SU-DHL-6 (cell line): ENCODE results near the gene XYLT1.

Source experiments
- H2AFZ ChIP-seq: fragments of 200-600 bp; sonication (generic); 2 replicates; pipeline ENCODE4 v1.6.1; 2014; ENCODE audit warnings: low read depth, mild to moderate bottlenecking, moderate library complexity, mixed read lengths, antibody characterized with exemption, low read length; ENCODE audit not compliant: severe bottlenecking
- H3F3A ChIP-seq: fragments of 200-600 bp; shearing (Covaris generic); 2 replicates; pipeline ENCODE4 v1.6.0; 2016; ENCODE audit warnings: antibody characterized with exemption, mild to moderate bottlenecking; ENCODE audit not compliant: insufficient read depth
- H3K27ac ChIP-seq: fragments of 200-600 bp; sonication (generic); 2 replicates; pipeline ENCODE4 v1.5.1; 2016; ENCODE audit warnings: low read depth, mild to moderate bottlenecking, low read length, moderate library complexity, mixed read lengths
- H3K27me3 ChIP-seq: fragments of 200-600 bp; sonication (generic), shearing (Covaris generic); 2 replicates; pipeline ENCODE4 v1.6.0; 2014; ENCODE audit warnings: mild to moderate bottlenecking, low read length
- H3K36me3 ChIP-seq: fragments of 200-600 bp; sonication (generic); 2 replicates; pipeline ENCODE4 v1.6.1; 2014; ENCODE audit warnings: mild to moderate bottlenecking, low read length, mixed read lengths
- H3K4me2 ChIP-seq: fragments of 300-600, 200-600 bp; shearing (Covaris generic), sonication (generic); 2 replicates; pipeline ENCODE4 v1.6.0; 2014; ENCODE audit warnings: low read length, low read depth, mild to moderate bottlenecking; ENCODE audit not compliant: poor library complexity, severe bottlenecking
- H3K4me3 ChIP-seq: fragments of 200-600 bp; sonication (generic); 2 replicates; pipeline ENCODE4 v1.5.1; 2014; ENCODE audit warnings: antibody characterized with exemption, low read length, mild to moderate bottlenecking, mixed read lengths; ENCODE audit not compliant: insufficient read depth, poor library complexity, severe bottlenecking
- H3K79me2 ChIP-seq: fragments of 200-600 bp; sonication (generic); 2 replicates; pipeline ENCODE4 v1.6.1; 2014; ENCODE audit warnings: mild to moderate bottlenecking, low read length, moderate library complexity; ENCODE audit not compliant: insufficient read depth
- H3K9ac ChIP-seq: fragments of 200-600 bp; sonication (generic); 2 replicates; pipeline ENCODE4 v1.7.0; 2014; ENCODE audit warnings: mild to moderate bottlenecking, low read length
- H3K9me2 ChIP-seq: fragments of 200-600 bp; sonication (generic); replicated peaks from 2 replicates; pipeline ENCODE4 v1.6.1; 2014; ENCODE audit warnings: low read length; ENCODE audit not compliant: insufficient read depth
- H3K9me3 ChIP-seq: fragments of 200-600 bp; sonication (generic); 2 replicates; pipeline ENCODE4 v1.6.1; 2014; ENCODE audit warnings: low read length, mixed read lengths; ENCODE audit not compliant: insufficient read depth
- H4K20me1 ChIP-seq: fragments of 200-600 bp; sonication (generic); 2 replicates; pipeline ENCODE4 v1.6.1; 2014; ENCODE audit warnings: low read depth, mild to moderate bottlenecking, antibody characterized with exemption, low read length, moderate library complexity, mixed read lengths
- EZH2phosphoT487 ChIP-seq: fragments of 200-600 bp; sonication (generic), shearing (Covaris generic); conservative IDR thresholded peaks from 2 replicates; pipeline ENCODE4 v1.6.1; 2018; ENCODE audit warnings: mild to moderate bottlenecking, antibody characterized with exemption, low read length, moderate library complexity, mixed read lengths
- TF ChIP-seq, protein P1 (sequence below): fragments of 200-600 bp; sonication (generic); IDR thresholded peaks from one replicate; pipeline ENCODE4 v1.5.1; 2017; ENCODE audit warnings: antibody characterized with exemption, mild to moderate bottlenecking, low read length, moderate library complexity; ENCODE audit not compliant: insufficient read depth, poor library complexity, severe bottlenecking

The XYLT1 gene

GRCh38 chr16:17518441-17518840 is 47.7 kb upstream of the XYLT1 start:
- Histone ChIP-seq H3K27ac (no peak overlapping the region), H3F3A (no peaks in the 10 kb centered on the region), H3K9ac (no peak overlapping the region), H3K9me2 (no peaks in the 10 kb centered on the region), H3K27me3 (no peaks in the 10 kb centered on the region), H2AFZ (no peak overlapping the region), H4K20me1 (no peaks in the 10 kb centered on the region), H3K9me3 (no peaks in the 10 kb centered on the region), H3K36me3 (no peaks in the 10 kb centered on the region), H3K4me3 (no peak overlapping the region), H3K4me2 (no peak overlapping the region), H3K79me2 (no peaks in the 10 kb centered on the region)
- TF ChIP-seq, protein P1, sequence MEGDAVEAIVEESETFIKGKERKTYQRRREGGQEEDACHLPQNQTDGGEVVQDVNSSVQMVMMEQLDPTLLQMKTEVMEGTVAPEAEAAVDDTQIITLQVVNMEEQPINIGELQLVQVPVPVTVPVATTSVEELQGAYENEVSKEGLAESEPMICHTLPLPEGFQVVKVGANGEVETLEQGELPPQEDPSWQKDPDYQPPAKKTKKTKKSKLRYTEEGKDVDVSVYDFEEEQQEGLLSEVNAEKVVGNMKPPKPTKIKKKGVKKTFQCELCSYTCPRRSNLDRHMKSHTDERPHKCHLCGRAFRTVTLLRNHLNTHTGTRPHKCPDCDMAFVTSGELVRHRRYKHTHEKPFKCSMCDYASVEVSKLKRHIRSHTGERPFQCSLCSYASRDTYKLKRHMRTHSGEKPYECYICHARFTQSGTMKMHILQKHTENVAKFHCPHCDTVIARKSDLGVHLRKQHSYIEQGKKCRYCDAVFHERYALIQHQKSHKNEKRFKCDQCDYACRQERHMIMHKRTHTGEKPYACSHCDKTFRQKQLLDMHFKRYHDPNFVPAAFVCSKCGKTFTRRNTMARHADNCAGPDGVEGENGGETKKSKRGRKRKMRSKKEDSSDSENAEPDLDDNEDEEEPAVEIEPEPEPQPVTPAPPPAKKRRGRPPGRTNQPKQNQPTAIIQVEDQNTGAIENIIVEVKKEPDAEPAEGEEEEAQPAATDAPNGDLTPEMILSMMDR, result no peak
- no peak for TF ChIP-seq EZH2phosphoT487

- no peaks in the 10 kb centered on the region for H3K9me2 ChIP-seq
- no peak overlapping the region for H3K9ac ChIP-seq
- no peaks in the 10 kb centered on the region for H3F3A ChIP-seq
- no peaks in the 10 kb centered on the region for H4K20me1 ChIP-seq
- H3K4me3 ChIP-seq, result no peak overlapping the region
- no peaks in the 10 kb centered on the region for H3K79me2 ChIP-seq
- H2AFZ ChIP-seq, result no peak overlapping the region
- no peaks in the 10 kb centered on the region for H3K36me3 ChIP-seq
- H3K27me3 ChIP-seq, result no peaks in the 10 kb centered on the region
- no peak overlapping the region for H3K27ac ChIP-seq
- no peak overlapping the region for H3K4me2 ChIP-seq
- H3K9me3 ChIP-seq, result no peaks in the 10 kb centered on the region
- no peak for TF ChIP-seq EZH2phosphoT487
These were observed 44.9 kb upstream of the XYLT1 start for GRCh38 chr16:17515421-17516210.

- Histone ChIP-seq H3K36me3 (no peaks in the 10 kb centered on the region), H3K9me2 (no peaks in the 10 kb centered on the region), H3K4me2 (no peak overlapping the region), H4K20me1 (no peaks in the 10 kb centered on the region), H3K9me3 (no peaks in the 10 kb centered on the region), H3K27ac (no peak overlapping the region), H3K79me2 (no peaks in the 10 kb centered on the region), H3K9ac (no peak overlapping the region), H3K27me3 (no peaks in the 10 kb centered on the region), H2AFZ (no peak overlapping the region), H3K4me3 (no peak overlapping the region), H3F3A (no peaks in the 10 kb centered on the region)
- TF ChIP-seq, protein P1, result no peak
- TF ChIP-seq EZH2phosphoT487, result no peak
These were observed 42.0 kb upstream of the XYLT1 start for GRCh38 chr16:17512636-17513220.

GRCh38 chr16:17511340-17511739 is 40.6 kb upstream of the XYLT1 start:
- Histone ChIP-seq H3K9ac (no peak overlapping the region), H4K20me1 (no peaks in the 10 kb centered on the region), H3K9me3 (no peaks in the 10 kb centered on the region), H3K27ac (no peak overlapping the region), H3K4me3 (no peak overlapping the region), H2AFZ (no peak overlapping the region), H3K27me3 (no peaks in the 10 kb centered on the region), H3K79me2 (no peaks in the 10 kb centered on the region), H3F3A (no peaks in the 10 kb centered on the region), H3K4me2 (no peak overlapping the region), H3K36me3 (no peaks in the 10 kb centered on the region), H3K9me2 (no peaks in the 10 kb centered on the region)
- TF ChIP-seq, protein P1, result no peak
- no peak for TF ChIP-seq EZH2phosphoT487
